Epithelial cell of prostate (primary cell): Measurements from ENCODE around the gene VDAC1.
"Not testable (repeated sequence)": the region's sequence is repeated elsewhere in the genome, so short reads cannot be mapped to it uniquely, and the experiment has no call there.

Experiments
- DNase-seq: peaks from one replicate; pipeline ENCODE4 v3.0.0-alpha.2; 2011; ENCODE audit warnings: low read depth, low spot score
- H3K27ac ChIP-seq: fragments of 450-650 bp; 2 replicates; pipeline ENCODE4 v1.5.1; 2017; ENCODE audit warnings: mild to moderate bottlenecking

The VDAC1 gene

GRCh38 chr5:133947431-133947841 lies 57.3 kb downstream of the VDAC1 start:
- no peak overlapping the region for H3K27ac ChIP-seq
- DNase-seq, result no peak

GRCh38 chr5:133945568-133945967 lies 59.2 kb downstream of the VDAC1 start:
- no peak for DNase-seq
- no peak overlapping the region for H3K27ac ChIP-seq

GRCh38 chr5:133944263-133945185 lies 60.3 kb downstream of the VDAC1 start:
- no peak for DNase-seq

GRCh38 chr5:133943475-133943817 lies 61.3 kb downstream of the VDAC1 start:
- DNase-seq, result no peak
- no peak overlapping the region for H3K27ac ChIP-seq

More at GRCh38 chr5:133944263-133945185, 60.3 kb downstream of the VDAC1 start:
- H3K27ac ChIP-seq, result no peak overlapping the region

- DNase-seq, result no peak
Measured at GRCh38 chr5:133942614-133943474, 61.9 kb downstream of the VDAC1 start.

GRCh38 chr5:133941456-133942196 lies 63.1 kb downstream of the VDAC1 start:
- DNase-seq, result no peak
- H3K27ac ChIP-seq, result no peak overlapping the region

More at GRCh38 chr5:133942614-133943474, 61.9 kb downstream of the VDAC1 start:
- no peak overlapping the region for H3K27ac ChIP-seq

- DNase-seq, result no peak
Measured at GRCh38 chr5:133939668-133940067, 65.1 kb downstream of the VDAC1 start.

GRCh38 chr5:133938929-133939328 lies 65.8 kb downstream of the VDAC1 start:
- DNase-seq, result no peak
- H3K27ac ChIP-seq, result no peak overlapping the region

More at GRCh38 chr5:133939668-133940067, 65.1 kb downstream of the VDAC1 start:
- H3K27ac ChIP-seq, result no peak overlapping the region

GRCh38 chr5:133938039-133938821 lies 66.5 kb downstream of the VDAC1 start:
- DNase-seq, result no peak
- H3K27ac ChIP-seq, result no peak overlapping the region

GRCh38 chr5:133937628-133938027 lies 67.1 kb downstream of the VDAC1 start:
- DNase-seq, H3K27ac ChIP-seq: not testable (repeated sequence)

- no peak overlapping the region for H3K27ac ChIP-seq
- no peak for DNase-seq
Measured at GRCh38 chr5:133936651-133937015, 68.1 kb downstream of the VDAC1 start.

GRCh38 chr5:133935991-133936650 lies 68.7 kb downstream of the VDAC1 start:
- not testable (repeated sequence) for DNase-seq, H3K27ac ChIP-seq

GRCh38 chr5:133935667-133935940 lies 69.2 kb downstream of the VDAC1 start:
- no peak overlapping the region for H3K27ac ChIP-seq
- DNase-seq, result no peak

GRCh38 chr5:133934822-133935666 lies 69.7 kb downstream of the VDAC1 start:
- no peak overlapping the region for H3K27ac ChIP-seq
- DNase-seq, result no peak

GRCh38 chr5:133934311-133934710 lies 70.5 kb downstream of the VDAC1 start:
- no peak for DNase-seq
- H3K27ac ChIP-seq, result no peak overlapping the region

- no peak overlapping the region for H3K27ac ChIP-seq
- DNase-seq, result no peak
Measured at GRCh38 chr5:133933670-133934295, 71.0 kb downstream of the VDAC1 start.

- H3K27ac ChIP-seq, result no peak overlapping the region
- DNase-seq, result no peak
Measured at GRCh38 chr5:133933169-133933509, 71.6 kb downstream of the VDAC1 start.
